Measurements from ENCODE around the gene SLC5A2.

Gene SLC5A2

DNA sequence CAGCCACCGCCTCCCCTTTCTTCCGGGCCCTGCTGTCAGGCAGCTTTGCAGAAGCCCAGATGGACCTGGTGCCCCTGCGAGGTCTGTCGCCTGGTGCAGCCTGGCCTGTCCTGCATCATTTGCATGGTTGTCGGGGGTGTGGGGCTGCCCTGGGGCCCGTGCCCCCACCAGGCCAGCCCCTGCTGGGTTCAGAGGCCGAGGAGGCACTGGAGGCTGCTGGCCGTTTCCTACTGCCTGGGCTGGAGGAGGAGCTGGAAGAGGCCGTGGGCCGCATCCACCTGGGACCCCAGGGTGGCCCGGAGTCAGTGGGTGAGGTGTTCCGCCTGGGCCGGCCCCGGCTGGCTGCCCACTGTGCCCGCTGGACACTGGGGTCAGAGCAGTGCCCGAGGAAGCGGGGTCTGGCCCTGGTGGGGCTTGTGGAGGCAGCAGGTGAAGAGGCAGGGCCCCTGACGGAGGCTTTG is 16.5 kb upstream of the SLC5A2 start:
- peaks cover 35 to 43% of the 10 kb centered on the region in 2 donors for H3K36me3 Mint-ChIP-seq
- no peaks in the 10 kb centered on the region for H3K9me3 Mint-ChIP-seq
- DNase-seq, result no peak
- peak overlapping the region; percentile 74 for H3K27ac Mint-ChIP-seq
- peaks cover 19 to 22% of the 10 kb centered on the region in 2 donors for H3K4me1 Mint-ChIP-seq
- no peak overlapping the region for H3K4me3 Mint-ChIP-seq
- H3K27me3 Mint-ChIP-seq, result peaks cover 5 to 7% of the 10 kb centered on the region in 2 donors
- no peak for ATAC-seq (replicated peaks)

- ATAC-seq (replicated peaks), result peak; percentile 60 to 90
- H3K36me3 Mint-ChIP-seq, result peaks cover 35 to 43% of the 10 kb centered on the region in 2 donors
Observed at GRCh38 chr16:31467151-31467773, 15.7 kb upstream of the SLC5A2 start.

DNA sequence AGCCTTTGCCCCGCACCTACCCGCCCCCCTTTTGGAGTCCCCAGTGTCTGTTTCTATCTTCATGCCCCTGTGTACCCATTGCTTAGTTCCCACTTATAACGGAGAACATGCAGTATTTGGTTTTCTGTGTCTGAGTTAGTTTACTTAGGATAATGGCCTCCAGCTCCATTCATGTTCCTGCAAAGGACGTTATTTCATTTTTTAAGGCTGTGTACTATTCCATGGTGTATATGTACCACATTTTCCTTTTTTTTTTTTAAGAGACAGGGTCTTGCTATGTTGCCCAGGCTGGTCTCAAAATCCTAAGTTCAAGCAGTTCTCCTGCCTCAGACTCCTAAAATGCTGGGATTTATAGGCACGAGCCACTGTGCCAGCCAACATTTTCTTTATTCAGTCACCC is 15.1 kb upstream of the SLC5A2 start:
- Mint-ChIP-seq H3K27me3 (peaks cover 10 to 19% of the 10 kb centered on the region in 2 donors), H3K9me3 (peaks cover 0 to 3% of the 10 kb centered on the region in 2 donors), H3K27ac (no peak overlapping the region), H3K4me1 (peaks cover 23 to 34% of the 10 kb centered on the region in 2 donors), H3K36me3 (peaks cover 31 to 38% of the 10 kb centered on the region in 2 donors), H3K4me3 (no peak overlapping the region)
- DNase-seq, result no peak
- no peak for ATAC-seq (replicated peaks)

More at GRCh38 chr16:31467151-31467773, 15.7 kb upstream of the SLC5A2 start:
- Mint-ChIP-seq H3K9me3 (no peaks in the 10 kb centered on the region), H3K27ac (peak overlapping the region; percentile 51), H3K4me1 (peaks cover 20 to 29% of the 10 kb centered on the region in 2 donors), H3K27me3 (peaks cover 6 to 13% of the 10 kb centered on the region in 2 donors), H3K4me3 (peak overlapping the region in 1 of 2 donors; percentile 23)
- no peak for DNase-seq

DNA sequence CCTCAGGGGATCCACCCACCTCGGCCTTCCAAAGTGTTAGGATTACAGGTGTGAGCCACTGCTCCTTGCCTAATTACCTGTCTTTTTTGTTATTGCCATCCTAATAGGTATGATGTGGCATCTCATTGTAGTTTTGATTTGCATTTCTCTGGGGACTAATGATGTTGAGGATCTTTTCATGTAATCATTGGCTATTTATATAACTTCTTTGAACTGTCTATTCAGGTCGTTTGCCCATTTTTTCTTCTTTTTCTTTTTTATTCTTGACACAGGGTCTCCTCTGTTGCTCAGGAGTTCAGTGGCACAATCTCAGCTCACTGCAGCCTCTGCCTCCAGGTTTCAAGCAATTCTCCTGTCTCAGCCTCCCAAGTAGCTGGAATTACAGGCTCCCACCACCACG is 12.3 kb upstream of the SLC5A2 start:
- Mint-ChIP-seq H3K9me3 (peaks cover 0 to 4% of the 10 kb centered on the region in 2 donors), H3K4me1 (peaks cover 23 to 45% of the 10 kb centered on the region in 2 donors), H3K27ac (no peak overlapping the region), H3K36me3 (peaks cover 14 to 16% of the 10 kb centered on the region in 2 donors), H3K27me3 (peaks cover 14 to 37% of the 10 kb centered on the region in 2 donors), H3K4me3 (no peak overlapping the region)
- DNase-seq, result no peak
- no peak for ATAC-seq (replicated peaks)

DNA sequence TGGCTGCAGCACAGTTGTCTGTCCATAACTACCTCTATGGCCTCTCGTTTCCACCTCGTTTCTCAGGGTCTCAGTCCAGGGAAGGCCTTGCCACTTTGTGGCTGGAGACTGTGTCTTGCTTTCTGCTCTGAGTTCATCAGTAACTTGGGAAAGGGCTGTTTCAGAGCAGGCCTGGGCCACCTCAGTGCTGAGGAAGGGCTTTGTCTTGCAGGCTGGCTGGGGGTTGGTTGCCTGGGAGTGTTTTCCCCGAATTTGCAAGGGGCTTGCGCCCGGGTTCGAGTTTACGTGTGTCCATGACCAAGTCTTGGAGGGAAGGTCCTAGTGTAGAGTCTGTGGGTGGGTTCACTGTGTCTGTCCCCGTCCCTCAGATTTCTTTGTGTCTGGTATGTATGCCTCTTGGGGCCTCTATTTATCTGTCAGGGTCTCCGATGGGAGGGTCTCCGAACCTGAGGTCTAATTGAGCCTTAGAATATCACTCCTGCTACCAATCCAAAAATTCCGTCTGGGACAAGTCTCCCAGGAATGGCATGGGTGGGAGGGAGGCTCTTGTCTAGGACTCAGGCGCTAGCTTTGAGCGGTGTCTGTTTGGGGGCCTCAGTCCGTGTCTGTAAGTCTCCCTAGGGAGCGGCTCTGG is 11.6 kb upstream of the SLC5A2 start:
- peak overlapping the region; percentile 12 to 46 for H3K4me3 Mint-ChIP-seq
- ATAC-seq (replicated peaks) (no peak), DNase-seq (no peak)
- H3K36me3 Mint-ChIP-seq, result peaks cover 8 to 9% of the 10 kb centered on the region in 2 donors
- no peak overlapping the region for H3K27ac Mint-ChIP-seq
- H3K27me3 Mint-ChIP-seq, result peaks cover 16 to 42% of the 10 kb centered on the region in 2 donors
- H3K9me3 Mint-ChIP-seq, result peaks cover 0 to 4% of the 10 kb centered on the region in 2 donors
- H3K4me1 Mint-ChIP-seq, result peaks cover 25 to 51% of the 10 kb centered on the region in 2 donors

- Mint-ChIP-seq H3K9me3 (peaks cover 0 to 4% of the 10 kb centered on the region in 2 donors), H3K4me1 (peaks cover 24 to 52% of the 10 kb centered on the region in 2 donors), H3K4me3 (peak within 1 kb of the TSS; percentile 78 to 81), H3K27me3 (peaks cover 21 to 46% of the 10 kb centered on the region in 2 donors), H3K27ac (no peak within 1 kb of the TSS), H3K36me3 (peaks cover 3 to 4% of the 10 kb centered on the region in 2 donors)
- ATAC-seq (replicated peaks) (peak; percentile 47 to 48), DNase-seq (no peak)
Observed at GRCh38 chr16:31471875-31472708, 10.8 kb upstream of the SLC5A2 start, which contains the start of gene TGFB1I1. TGFB1I1 (plus strand) TSS chr16:31472152; CDS start chr16:31472189, 37 bp downstream.

DNA sequence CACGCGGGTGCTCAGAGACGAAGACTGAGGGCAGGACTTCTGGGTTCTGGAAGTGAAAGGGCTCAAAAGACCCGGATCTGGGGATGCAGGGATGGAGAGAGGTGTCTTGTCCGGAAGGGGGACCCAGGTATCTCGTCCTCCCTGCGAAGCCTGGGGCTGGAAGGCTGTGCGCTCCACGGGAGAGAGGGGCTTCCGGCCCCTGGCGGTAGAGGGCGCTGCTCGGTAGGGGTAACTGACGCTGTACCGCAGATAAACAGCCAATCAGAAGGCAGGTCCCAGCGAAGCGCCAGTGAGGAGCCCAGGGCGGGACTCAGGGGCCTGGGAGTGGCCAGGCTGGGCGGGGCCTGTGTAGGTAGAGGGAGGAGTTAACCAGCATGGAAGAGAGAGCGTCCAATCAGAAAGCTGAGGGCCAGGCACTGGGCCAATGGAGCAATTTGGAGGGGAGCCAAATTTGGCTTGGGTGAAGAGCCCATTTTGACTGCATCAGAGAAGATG is 10.2 kb upstream of the SLC5A2 start:
- DNase-seq, result no peak
- peak overlapping the region; percentile 78 to 81 for H3K4me3 Mint-ChIP-seq

DNA sequence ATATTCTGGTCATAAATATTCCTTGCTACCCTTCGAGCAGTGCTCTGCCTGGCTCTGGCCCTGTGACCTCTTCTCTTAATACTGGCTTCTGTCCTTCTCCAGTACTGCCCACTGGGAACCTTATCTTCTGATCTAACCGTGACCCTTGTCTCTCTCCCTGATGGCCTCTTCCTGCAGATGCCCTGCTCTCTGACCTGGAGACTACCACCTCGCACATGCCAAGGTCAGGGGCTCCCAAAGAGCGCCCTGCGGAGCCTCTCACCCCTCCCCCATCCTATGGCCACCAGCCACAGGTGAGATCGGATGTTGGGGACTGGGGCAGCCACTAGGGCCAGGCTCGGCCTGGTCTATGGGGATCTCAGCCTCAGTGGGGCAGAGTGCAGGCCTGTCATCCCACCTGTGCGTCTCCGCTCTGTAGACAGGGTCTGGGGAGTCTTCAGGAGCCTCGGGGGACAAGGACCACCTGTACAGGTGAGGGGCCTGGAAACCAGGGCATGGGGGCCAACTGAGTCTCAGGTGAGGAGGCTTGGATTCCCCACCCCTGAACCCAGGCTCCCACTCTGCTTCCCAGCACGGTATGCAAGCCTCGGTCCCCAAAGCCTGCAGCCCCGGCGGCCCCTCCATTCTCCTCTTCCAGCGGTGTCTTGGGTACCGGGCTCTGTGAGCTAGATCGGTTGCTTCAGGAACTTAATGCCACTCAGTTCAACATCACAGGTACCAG is 9.5 kb upstream of the SLC5A2 start:
- DNase-seq (no peak), ATAC-seq (replicated peaks) (no peak)
- Mint-ChIP-seq H3K4me3 (peak overlapping the region in 1 of 2 donors; percentile 21), H3K27ac (no peak overlapping the region), H3K4me1 (peaks cover 28 to 51% of the 10 kb centered on the region in 2 donors), H3K27me3 (peaks cover 27 to 55% of the 10 kb centered on the region in 2 donors), H3K36me3 (no peaks in the 10 kb centered on the region), H3K9me3 (peaks cover 0 to 6% of the 10 kb centered on the region in 2 donors)

More for the DNA sequence above, 10.2 kb upstream of the SLC5A2 start:
- peak in 1 of 2 donors; percentile 41 for ATAC-seq (replicated peaks)
- Mint-ChIP-seq H3K4me1 (peaks cover 22 to 52% of the 10 kb centered on the region in 2 donors), H3K27me3 (peaks cover 22 to 50% of the 10 kb centered on the region in 2 donors), H3K27ac (no peak overlapping the region), H3K36me3 (no peaks in the 10 kb centered on the region), H3K9me3 (peaks cover 0 to 4% of the 10 kb centered on the region in 2 donors)

- no peak overlapping the region for H3K27ac Mint-ChIP-seq
- peaks cover 0 to 6% of the 10 kb centered on the region in 2 donors for H3K9me3 Mint-ChIP-seq
- no peaks in the 10 kb centered on the region for H3K36me3 Mint-ChIP-seq
- H3K4me1 Mint-ChIP-seq, result peaks cover 28 to 51% of the 10 kb centered on the region in 2 donors
- no peak for ATAC-seq (replicated peaks)
- peaks cover 27 to 55% of the 10 kb centered on the region in 2 donors for H3K27me3 Mint-ChIP-seq
- H3K4me3 Mint-ChIP-seq, result no peak overlapping the region
- DNase-seq, result no peak
Observed at GRCh38 chr16:31474173-31474714, 8.7 kb upstream of the SLC5A2 start.

DNA sequence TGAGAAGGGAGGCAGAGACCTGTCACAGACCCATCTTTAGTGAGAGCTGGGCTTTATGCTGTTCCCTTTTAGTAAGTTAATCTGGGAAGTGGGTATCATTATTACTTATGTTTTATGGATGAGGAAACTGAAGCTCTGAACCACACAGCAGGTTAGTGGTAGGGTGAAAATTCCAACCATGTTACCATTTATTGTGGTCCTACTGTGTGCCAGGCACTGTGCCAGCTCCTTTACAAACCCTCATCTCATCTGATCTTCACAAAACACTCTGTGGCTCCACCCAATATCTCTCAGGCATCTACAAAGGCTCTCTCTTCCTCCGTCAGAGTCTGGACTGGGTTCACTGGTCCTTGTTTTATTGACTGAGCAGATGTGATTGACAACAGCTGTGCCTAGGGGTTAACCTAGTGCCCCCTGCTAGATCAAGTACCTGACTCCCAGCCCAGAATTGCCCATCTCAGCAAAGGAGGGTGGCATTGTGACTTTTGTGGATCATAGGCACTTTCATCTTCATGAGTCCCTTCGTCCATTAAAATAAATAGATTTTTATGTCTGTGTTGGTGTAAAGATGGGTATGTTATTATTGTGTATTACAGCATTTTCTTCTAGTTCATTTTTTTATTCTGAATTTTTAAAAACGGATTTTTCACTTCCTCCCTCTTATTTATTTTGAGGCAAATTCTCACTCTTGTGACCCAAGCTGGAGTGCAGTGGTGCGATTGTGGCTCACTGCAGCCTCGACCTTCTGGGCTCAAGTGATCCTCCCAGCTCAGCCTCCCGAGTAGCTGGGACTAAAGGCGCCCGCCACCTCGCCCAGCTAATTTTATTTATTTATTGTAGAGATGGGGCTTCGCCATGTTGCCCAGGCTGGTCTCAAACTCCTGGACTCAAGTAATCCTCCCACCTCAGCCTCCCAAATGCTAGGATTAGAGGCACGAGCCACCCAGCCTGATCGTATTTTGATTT is 7.9 kb upstream of the SLC5A2 start:
- DNase-seq (no peak), ATAC-seq (replicated peaks) (no peak)
- no peak overlapping the region for H3K4me3 Mint-ChIP-seq
- peaks cover 32 to 63% of the 10 kb centered on the region in 2 donors for H3K27me3 Mint-ChIP-seq
- H3K4me1 Mint-ChIP-seq, result peaks cover 28 to 51% of the 10 kb centered on the region in 2 donors
- H3K36me3 Mint-ChIP-seq, result no peaks in the 10 kb centered on the region
- peaks cover 0 to 6% of the 10 kb centered on the region in 2 donors for H3K9me3 Mint-ChIP-seq
- H3K27ac Mint-ChIP-seq, result no peak overlapping the region

DNA sequence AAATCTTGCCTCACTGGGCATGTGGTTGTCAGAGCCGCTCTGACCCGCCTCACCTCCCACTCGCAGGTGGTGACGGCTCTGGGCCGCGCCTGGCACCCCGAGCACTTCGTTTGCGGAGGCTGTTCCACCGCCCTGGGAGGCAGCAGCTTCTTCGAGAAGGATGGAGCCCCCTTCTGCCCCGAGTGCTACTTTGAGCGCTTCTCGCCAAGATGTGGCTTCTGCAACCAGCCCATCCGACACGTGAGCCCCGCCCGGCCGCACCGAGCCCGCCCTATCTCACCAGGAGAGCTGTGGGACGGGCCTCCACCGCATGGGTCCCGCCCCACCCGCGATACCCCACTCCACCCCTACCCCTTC is 7.0 kb upstream of the SLC5A2 start:
- no peaks in the 10 kb centered on the region for H3K36me3 Mint-ChIP-seq
- H3K27ac Mint-ChIP-seq, result no peak overlapping the region
- DNase-seq, result no peak
- no peak for ATAC-seq (replicated peaks)
- H3K27me3 Mint-ChIP-seq, result peaks cover 37 to 68% of the 10 kb centered on the region in 2 donors
- peaks cover 0 to 6% of the 10 kb centered on the region in 2 donors for H3K9me3 Mint-ChIP-seq
- peaks cover 27 to 50% of the 10 kb centered on the region in 2 donors for H3K4me1 Mint-ChIP-seq
- peak overlapping the region; percentile 89 to 96 for H3K4me3 Mint-ChIP-seq

Data from stimulated activated naive B cell treated with anti-CD40 and anti-IgM and Interleukin-4, amounts not matched to agents 10 μg/mL and 1 μg/mL and 100 μg/mL, for 72 hours (primary cell).